Measurements from ENCODE around the gene FBXW8.

DNA sequence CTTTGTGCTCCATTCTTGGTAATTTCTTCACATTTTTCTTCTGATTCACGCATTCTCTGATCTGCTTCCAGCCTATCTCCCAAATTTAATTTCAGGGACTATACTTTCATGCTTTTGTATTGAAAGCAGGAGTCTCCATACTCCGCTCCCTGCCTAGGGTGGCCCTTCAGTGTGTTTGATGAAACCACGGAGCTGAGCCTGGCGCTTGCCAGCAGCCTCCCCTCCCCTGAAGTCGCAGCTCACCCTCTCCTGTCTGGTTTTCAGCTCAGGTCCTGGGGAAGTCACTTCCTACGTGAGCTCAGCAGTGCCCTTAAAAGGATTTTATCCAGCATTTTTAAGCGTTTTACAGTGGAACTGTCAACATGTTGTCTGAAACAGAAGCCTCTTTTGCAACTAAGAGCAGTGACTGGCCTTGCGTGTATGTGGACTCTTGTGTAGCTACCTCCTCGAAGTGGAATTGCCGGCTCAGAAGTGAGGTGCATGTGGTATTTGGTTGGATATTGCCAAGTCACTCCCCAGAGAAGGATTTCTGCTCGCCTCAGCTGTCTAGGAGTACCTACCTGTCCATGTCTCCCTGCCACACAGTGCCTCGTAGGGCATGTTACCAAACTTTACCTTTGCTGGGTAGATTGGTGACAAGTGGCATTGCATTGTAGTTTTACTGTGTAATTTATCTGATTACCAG, 109.9 kb downstream of the FBXW8 start:
- TF ChIP-seq CTCF (IDR thresholded peaks at IDR 0.05) (no peak), POLR2AphosphoS5 (IDR thresholded peaks at IDR 0.05) (no peak)
